Measurements from ENCODE around the gene CLRN1.
A peak's percentile ranks its signal among the peaks of the same experiment; 100 is the strongest.

Gene CLRN1

DNA sequence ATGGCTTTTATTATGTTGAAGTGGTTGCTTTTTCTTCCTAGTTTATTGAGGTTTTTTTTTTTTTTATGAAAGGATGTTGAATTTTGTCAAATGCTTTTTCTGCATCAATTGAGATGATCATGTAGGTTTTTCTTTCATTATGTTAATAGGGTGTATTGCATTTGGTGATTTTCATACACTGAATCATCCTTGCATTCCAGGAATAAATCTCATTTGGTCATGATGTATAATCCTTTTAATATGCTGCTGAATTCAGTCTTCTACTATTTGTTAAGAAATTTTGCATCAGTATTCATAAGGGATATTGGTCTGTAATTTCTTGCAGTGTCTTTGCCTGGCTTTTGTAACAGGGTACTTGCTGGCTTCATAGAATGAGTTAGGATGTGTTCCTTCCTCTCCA, 11.5 kb upstream of the CLRN1 start:
- intact Hi-C loops (cut with DNase I): no loop called here
- no peak for DNase-seq

DNA sequence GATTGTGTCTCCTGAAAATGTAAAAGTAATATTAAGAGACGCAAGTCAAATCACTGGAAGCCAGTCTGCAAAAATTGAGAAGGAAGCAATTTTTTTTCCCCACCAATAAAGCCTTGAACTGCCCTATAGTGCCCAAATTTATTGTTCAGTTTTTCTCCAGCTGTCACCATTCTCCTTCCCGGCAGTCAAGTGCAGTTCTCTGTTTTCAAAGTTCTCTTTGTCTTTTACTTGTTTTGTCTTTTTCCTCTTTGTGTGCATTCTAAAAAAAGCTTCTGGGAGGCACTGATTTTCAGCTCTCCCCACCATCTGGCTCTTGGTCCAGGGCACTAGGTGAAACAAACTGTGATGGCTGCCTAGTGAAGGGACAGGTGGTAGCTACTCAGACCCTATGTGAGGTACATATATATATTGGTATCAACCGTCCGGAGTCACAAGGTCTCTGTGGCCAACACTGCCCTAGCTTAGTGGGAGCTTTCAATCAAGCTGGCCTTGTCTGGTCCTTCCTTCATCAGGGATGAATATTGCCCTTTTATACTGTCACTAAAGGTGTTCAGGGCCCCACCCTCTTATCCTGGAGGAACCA, 6.1 kb upstream of the CLRN1 start:
- no peak for DNase-seq
- intact Hi-C loops (cut with DNase I): no loop called here

DNA sequence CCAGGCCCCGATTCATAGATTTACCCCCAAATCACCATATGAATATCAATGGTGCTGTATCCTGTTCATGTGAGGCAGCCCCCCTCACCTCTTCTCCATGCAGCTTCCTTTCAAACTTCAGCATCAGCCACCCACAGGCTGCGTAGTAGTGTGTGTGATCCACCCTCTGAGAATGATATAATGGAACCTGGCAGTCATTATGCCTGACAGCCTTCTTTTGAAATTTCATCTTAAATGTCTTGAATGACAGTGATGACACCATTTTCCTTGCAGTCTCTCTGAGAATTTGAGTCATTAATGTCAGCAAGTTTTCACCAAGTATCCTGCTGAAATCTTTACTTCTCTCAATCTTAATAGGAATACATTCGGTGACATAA, 3.5 kb upstream of the CLRN1 start:
- peak in 37 of 42 donors; percentile 6 to 78 (median 43) for DNase-seq
- intact Hi-C loops (cut with DNase I): no loop called here

DNA sequence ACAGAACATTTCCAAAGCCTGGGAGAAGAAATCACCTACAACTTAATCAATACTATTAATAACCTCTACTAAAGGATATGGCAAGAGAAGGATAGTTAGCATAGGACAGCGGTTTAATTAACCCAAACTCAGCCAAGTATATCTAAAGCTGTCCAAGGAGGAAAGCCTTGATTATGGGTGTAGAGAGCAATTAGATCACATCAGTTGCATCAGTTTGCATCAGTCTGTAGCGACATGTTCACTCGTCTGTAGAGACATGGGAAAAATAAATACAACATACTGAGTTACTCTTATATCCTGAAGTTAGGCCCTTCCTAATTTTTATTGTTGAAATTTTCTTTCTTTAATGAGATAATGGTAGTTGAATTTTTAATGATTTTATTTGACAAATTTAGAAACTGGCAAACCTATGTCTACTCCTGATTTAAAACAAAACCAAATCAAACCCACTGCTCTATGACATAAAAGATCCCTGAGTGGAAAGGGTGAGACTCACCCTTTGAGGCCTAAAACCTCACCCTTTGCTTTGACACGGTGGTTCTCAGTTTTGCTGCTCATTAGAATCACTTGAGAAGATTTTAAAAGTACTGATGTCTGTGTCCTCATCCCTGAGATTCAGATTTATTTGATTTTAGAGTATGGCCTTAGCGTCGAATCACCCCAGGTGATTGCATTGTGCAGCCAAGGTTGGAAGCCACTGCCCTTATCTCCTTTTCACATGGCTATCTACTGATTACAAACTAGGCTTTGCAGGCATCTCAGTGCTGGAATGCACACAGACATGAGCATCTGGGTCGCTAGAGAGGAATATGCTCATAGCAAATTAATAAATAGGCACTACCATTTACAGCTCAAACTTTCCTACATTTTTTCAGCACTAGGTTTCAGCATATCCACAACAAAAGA, 2.8 kb upstream of the CLRN1 start:
- intact Hi-C loops (cut with DNase I): no loop called here
- DNase-seq: peak in 1 of 42 donors; percentile 6

DNA sequence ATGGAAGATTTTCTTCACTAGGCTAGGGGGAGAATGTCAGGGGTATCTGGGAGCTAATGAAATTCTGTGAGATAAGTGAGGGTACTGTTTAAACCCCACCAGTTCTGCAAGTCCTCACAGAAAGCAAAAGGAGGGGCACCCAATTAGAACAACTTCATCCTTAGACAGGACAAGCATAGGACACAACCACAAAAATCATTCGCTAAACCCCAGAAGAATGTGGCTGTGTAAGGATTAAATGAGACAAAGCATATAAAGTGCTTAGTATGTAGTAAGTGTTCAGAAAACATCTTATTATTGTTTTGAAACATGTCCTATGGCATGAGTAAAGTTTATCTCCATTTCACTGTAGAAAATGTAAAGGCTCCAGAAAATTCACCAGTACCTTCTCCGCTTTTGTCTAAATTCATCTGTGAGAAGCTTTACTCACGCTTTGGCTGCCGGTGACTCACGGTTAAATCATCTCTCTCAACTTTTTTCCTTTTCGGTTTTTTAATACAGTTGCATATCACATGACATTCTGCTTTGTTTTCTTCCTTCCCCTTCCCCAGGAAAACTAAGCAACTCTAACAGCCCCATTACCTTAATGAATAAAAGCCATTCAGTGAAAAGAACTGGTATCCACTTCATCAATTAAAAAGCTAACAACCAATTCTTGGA, 1.7 kb downstream of the CLRN1 start:
- intact Hi-C loops (cut with DNase I): no loop called here
- DNase-seq: peak in 16 of 42 donors; percentile 8 to 59 (median 26)

DNA sequence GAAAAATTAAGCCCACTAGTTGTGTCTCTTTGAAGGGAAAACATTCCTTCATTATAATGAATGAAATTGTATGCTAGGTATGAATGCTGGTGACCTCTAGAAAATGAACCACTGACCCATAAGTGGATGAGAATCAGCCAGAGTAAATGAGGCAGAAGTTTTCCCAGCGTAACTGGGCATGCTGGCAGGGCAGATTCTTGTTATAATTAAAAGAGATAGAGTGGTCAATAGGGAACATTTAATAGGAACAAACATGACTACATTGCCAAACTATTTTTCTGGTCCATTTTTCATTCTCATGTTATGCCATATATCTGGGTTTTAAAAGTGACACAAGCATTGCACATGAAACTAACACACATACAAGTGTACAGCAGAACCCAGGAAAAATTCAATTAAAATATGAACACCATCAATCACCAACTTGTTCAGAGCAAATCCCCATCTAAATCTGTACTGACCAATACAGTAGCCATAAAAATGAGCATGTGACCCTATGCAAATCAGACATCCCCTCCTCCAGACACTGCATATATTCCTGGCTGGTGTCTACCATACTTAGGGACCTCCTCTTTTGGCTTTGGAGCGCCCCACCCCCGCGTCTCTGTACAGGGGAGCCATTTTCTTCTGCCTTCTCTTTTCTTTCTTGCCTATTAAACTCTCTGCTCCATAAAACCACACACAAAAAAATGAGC, 4.0 kb downstream of the CLRN1 start:
- no peak for DNase-seq
- intact Hi-C loops (cut with DNase I): no loop called here

DNA sequence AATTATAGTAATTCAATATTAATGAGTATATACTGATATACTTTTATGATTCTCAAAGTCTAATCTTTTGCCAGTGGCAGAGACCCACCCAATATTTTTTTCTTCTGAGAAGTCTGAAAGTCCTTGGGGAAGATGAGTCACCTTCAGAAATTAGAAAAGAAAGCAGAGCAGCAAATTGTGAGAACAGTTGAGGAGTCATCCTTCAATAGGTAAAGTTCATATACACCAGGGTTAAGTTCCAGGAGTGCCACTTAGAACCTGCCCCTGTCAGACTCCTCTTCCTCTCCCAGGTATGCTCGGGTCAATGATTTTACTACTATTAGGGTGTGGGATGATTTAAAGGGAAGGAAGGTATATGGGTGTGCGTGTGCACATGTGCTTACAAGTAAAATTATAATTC, 7.1 kb downstream of the CLRN1 start:
- DNase-seq: no peak
- intact Hi-C loops (cut with DNase I): no loop called here

DNA sequence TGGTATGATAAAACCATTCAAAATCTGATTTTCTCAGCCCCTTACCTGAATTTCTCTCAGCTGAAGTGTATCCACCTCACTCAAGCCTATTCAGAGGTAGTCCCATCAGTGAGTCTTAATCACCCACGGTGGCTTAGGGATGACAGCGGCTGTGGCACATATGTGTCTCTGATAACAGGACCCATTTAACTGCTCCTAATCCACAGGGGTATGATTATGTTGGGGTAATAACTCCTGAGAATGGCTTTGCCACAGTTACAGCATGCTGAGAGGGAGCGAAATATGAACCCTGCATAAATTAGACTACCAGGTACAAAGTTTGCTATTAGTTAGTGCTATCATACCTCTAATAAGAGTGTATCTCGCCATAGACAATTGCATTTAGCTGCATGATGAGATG, 10.6 kb downstream of the CLRN1 start:
- intact Hi-C loops (cut with DNase I): no loop called here
- DNase-seq: no peak

DNA sequence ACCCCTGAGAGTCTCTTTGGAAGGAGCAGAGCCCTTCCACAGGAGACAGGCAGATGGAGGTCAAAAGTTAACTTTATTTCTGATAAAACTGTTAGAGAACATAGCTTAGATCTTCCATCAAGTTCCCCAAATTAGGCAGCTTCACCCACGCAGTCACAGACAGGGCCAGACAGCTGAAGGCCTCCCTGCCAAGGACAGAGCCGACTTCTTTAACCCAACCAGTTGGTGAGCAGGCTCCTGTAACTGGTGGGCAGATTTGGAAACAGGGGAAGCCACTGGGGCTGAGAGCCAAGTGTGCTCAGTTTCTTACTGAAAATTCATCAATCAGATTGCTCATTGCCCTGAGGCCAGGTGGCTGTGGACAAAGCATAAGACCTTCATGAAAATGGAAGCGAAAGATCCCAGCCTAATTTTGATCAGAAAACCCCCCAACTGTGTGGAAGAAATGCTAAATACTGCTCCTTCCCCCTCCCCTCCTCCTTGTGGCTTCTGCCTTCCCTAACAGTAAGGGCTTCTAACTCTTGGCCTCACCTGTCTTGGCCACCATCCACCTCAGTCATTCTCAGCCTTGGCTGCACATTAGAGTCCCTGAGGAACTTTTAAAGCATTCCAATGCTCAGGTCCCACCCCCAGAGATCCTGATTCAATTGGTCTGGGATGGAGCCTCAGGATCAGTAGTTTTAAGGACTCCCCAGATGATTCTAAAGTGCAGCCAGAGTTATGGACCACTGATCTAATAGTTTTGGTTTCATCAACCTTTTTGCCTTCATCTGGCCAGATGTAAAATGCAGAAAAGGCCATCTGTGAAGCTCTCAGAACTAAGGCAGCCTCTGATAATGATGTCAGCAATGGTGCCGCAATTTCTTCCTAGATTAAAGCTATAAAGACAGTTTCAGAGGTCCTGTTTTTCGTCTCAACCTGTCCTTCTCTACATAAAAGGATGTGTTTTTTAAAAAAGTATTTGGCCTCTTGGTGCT, 11.5 kb downstream of the CLRN1 start:
- DNase-seq: no peak
- intact Hi-C loops (cut with DNase I): no loop called here

DNA sequence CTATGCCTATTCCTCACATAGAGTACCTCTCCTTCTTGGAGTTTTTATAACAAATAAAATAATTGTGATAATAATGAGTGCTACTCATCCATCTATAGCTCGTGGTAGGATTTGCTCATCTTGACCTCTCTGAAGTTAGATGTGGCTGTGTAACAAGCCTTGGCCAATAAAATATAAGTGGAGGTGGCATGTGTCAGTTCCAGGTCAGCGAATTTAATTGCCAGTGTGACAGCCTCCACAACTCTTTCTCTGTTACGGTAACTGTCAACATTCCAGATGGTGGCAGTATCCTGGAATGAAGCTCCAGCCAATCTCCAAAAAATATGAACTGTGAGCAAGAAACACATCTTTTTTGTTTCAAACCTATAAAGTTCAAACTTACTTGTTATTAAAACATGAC, 13.8 kb downstream of the CLRN1 start:
- DNase-seq: no peak
- intact Hi-C loops (cut with DNase I): no loop called here

DNA sequence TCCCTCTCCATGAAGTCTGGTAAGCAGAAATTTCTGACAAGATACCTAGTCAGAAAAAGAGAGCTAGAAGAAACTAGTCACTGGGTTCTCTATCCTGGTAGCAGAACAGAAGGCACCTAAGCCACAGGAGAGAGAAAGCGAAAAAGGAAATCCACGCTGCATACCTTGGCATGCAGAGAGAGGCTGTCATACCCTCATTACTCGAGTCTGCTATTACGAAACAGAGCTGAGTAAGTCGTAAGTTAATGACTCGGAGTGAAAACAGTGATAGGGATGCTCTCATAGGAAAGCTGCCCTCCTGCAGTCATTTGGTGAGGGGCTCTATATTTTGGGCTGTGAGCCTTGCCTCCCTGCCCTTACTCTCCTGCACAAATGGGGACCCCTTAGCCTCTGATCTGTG, 16.2 kb downstream of the CLRN1 start:
- DNase-seq: peak in 19 of 42 donors; percentile 2 to 64 (median 18)
- intact Hi-C loops (cut with DNase I): no loop called here

DNA sequence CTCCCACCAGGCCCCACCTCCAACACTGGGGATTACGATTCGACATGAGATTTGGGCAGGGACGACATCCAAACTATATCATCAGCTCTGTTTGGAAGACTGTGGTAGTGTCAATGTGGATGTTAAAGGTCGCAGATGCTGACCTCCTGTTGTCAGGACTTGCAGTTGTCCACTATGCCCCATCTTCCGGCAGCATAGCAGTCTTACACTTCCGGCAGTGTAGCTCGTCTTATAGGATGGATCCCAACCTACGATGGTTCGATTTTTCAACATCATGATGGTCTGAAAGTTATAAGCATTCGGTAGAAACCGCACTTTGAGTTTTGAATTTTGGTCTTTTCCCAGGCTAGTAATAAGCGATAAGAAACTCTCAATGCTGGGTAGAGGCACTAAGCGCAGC, 20.6 kb downstream of the CLRN1 start:
- intact Hi-C loops (cut with DNase I): no loop called here
- no peak for DNase-seq

DNA sequence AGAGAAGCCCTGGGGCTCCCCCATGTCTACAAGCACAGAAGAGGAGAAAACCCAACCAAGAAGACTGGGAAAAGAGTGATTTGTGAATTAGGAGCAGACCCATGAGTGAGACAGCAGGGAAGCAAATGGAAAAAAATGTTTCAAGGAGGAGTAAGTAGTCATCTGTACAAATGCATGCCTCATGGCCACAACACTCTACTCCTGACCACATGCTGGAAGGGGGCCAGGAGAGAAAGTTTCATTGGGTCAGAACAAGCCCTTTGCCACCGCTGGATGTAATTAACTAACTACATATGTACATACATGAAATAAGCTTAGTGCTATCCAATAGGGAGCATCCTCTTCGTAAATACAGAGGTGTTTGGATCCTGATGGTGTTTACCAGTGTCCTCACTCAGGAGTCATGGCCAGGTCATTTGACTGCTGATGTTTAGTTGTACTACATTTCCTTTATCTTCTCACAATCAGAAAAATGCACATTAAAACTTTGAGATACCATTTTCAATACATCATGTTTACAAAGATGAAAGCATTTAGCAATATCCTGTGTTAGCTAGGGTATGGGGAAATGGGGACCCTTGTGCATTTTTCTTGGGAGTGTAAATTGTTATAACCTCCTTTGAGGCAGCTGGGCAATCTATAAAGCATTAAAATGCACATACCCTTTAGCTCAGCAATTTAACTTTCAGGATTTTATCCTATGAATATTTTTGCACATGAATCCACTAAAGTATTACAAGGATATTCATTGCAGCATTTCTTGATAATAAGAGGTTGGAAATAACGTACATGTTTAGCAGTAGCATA, 27.1 kb downstream of the CLRN1 start:
- DNase-seq: no peak
- intact Hi-C loops (cut with DNase I): no loop called here

DNA sequence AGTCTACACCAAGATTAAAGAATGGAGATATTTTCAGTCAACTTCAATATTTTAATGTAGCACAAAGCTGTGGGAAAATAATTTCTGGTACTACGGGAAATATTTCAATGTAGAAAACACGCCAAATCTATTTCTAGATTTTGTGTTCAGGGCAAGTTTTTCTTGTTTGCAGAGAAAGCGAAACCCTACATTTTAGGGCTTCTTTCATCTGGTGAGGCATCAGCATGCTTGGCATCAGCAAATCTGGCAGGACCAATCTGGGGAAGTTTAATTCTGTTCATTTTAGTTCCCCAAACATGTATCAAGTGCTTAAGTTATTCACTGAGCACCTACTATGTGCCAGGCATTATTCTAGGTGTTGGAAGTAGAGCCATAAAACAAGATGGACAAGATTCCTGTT, 30.3 kb downstream of the CLRN1 start:
- no peak for DNase-seq
- intact Hi-C loops (cut with DNase I): no loop called here

DNA sequence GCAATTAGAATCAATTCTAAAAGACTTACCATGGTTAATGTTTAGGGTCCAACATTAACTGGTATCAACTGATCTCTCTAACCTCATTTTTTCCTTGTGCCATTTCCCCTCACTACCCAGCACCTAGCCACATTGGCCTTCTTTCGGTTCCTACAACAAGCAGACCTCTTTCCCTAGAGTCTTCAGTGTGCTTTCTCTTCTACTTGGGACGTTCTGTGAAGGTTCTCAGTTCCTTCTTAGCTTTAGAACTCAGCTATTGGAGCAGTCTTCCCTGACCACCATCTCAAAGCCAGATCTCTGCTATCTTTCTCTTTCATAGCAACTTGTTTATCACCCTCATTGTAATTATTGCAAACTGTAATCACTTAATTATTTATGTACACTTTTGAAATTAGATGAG, 35.8 kb downstream of the CLRN1 start:
- DNase-seq: no peak
- intact Hi-C loops (cut with DNase I): no loop called here

DNA sequence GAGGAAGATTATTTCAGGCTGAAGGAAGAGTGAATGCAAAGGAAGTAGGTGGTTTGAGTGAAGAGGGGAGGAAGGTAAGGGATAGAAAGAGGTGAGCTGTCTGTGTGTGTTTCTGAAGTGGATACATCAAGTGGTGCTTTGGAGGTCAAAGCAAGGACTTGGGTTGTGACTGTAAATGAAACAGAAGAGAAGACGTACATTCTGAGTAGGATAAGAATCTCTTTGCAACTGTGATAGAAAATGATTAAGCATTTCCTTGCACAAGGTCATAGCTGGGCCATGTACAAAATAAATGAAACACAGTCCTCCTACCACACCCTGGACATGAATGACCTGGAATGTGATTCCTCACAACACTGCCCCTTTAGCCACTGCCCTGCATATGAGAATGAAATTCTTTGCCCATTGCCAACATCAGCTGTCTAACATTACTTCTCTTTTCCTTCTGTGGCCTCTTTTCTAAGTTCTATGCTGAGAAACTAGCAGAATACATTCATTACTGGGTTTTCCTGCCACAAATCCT, 39.0 kb downstream of the CLRN1 start:
- DNase-seq: no peak
- intact Hi-C loops (cut with DNase I): no loop called here

DNA sequence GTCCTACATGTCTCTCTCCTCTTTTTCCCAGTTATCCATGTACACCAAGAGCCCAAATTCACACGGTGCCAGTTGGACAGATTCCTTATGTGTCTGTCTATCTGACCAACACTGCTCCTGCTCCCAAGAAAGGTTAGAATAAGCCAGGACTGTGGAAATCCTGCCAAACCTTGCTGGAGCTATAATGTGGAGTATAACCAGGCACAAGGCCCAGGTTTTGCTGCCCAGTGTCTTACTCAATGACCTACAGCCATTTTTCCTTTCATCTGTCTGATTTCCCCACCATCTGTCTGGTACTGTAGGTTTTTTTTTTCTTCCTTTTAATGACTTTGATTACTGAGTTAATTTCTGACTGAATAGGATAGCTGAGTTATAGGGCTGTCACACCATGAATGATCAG, 40.8 kb downstream of the CLRN1 start:
- no peak for DNase-seq
- intact Hi-C loops (cut with DNase I): no loop called here

DNA sequence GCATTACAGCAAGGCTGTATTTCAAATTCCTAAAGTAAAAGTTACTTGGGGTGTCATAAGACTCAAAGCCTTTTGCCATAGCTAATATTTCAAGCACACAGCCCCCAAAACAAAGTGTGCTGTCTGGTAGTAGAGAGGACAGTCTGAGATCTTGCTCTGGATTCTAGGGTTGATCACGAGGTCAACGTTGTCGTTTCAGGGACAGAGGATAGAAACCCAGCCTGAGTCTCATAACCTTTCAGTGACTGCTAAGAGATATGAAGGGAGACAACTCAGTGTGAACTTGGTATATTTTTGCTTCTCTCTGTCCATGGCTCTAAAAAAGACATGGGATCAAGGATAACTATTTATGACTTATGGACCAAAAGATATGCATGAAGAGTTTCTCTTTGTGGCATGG, 41.7 kb downstream of the CLRN1 start:
- no peak for DNase-seq
- intact Hi-C loops (cut with DNase I): no loop called here

All from head of caudate nucleus (tissue), 42 donors.